Breast epithelium (tissue), 3 donors: Measurements from ENCODE around the gene WDR73.

Source experiments
- CTCF ChIP-seq, 3 donors: fragments of 450-650 bp; IDR thresholded peaks; one replicate each; pipeline ENCODE4 v1.5.1; 2016 to 2017; ENCODE audit warnings: antibody characterized with exemption in 3 of 3, mild to moderate bottlenecking in 3 of 3, moderate library complexity in 3 of 3
- POLR2A ChIP-seq: fragments of 450-650 bp; IDR thresholded peaks from one replicate; pipeline ENCODE4 v1.6.1; 2016; ENCODE audit warnings: antibody characterized with exemption, mild to moderate bottlenecking, moderate library complexity

- no peak for TF ChIP-seq POLR2A
- TF ChIP-seq CTCF (IDR thresholded peaks at IDR 0.05) = no peak
Observed at GRCh38 chr15:84671211-84671610, 17.1 kb upstream of the WDR73 start.
